ENCODE measurements around the gene NLRP1.

The NLRP1 gene

DNA sequence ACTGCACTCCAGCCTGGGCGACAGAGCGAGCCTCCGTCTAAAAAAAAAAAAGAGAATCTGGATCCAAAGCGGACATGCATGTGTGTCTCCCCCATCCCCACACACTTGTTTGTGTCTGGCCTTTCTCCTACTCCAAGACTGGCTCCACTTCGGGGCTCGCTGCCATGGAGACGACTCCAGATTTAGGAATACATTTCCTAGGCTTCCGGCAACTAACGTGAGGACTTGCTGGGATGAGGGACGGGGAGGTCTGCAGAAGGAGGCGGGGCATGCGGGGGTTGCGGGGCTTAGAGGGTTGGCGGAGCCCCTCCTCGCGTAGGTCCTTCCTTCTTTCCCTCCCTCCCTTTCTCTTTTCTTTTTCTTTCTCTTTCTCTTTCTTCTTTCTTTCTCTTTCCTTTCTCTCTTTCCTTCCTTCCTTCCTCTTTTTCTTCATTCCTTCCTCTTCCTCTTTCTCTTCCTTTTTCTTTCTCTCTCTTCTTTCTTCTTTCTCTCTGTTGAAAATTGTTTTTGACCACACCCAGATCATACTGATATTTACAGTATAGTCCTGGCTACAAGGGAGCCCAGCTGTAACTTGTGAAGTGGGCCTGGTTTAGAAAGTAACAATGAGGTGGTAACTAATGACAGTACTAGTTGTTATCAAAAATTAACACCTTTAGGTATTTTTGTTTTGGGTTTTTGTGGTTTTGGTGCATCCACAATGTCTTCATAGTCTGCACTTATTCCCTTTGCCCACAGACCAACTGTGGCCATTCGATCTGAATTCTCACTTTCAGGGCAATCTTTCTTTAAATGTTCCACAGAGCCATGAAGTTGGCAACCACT, 72.7 kb downstream of the NLRP1 start:
- FAIRE-seq = no peak

DNA sequence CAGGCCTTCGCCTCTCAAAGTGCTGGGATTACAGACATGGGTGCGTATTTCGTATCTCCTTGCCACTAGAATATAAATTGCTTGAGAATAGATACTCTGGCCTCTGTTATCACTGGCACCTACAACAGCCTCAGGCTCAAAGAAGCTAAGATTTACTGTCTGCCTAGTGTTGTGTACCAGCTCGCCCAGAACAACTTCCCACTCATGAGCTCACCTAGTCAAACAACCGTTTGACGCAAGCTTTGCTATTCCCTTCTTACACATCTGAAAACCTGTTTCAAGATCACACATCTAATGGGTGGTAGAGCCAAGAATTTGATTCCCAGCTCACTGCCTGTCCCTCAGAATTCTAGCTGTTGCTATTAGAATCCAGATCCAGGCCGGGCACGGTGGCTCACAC, 73.5 kb downstream of the NLRP1 start:
- no peak for FAIRE-seq

DNA sequence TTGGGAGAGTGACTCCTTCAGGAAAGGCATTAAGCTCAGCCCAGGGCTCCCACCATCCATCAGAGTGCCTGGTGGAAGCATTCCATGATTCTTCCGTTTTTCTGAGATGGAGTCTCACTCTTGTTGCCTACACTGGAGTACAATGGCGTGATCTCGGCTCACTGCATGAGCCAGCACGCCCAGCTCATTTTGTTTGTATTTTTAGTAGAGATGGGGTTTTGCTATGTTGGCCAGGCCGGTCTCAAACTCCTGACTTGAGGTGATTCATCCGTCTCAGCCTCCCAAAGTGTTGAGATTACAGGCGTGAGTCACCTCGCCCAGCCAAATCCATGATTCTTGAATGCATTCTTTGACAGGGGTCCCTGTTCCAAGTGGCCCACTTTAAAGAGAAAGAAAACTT, 74.8 kb downstream of the NLRP1 start:
- FAIRE-seq = no peak

DNA sequence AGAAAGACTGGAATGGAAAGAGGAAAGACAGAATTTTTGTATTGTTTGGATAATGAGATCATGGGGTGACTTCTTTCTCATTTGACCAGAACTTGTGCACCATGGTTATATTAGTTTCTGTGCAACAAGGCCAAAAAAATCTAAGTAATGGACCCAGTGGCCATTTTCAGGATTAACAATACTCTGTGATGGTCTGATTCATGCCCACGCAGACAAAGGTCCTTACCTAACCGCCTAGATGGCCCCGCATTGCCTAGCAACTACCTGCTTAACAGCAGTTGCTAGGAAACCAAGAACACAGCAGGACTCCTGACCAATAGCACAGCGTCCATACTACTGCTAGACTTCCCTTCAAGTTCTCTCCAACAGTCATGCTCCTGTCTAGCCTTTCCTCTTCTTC, 75.5 kb downstream of the NLRP1 start:
- FAIRE-seq = no peak

DNA sequence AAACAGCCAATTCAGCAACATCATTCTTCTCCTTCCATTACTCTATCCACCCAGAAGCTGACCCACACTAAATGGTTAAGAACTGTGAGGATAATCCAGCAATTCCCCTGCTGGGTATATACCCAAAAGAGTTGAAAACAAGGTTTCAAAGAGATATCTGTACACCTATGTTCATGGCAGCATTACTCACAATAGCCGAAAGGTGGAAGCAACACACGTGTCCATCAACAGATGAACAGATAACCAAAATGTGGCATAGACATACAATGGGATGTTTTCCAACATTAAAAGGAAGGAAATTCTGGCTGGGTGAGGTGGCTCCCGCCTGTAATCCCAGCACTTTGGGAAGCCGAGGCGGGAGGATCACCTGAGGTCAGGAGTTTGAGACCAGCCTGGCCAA, 78.0 kb downstream of the NLRP1 start:
- FAIRE-seq = no peak

DNA sequence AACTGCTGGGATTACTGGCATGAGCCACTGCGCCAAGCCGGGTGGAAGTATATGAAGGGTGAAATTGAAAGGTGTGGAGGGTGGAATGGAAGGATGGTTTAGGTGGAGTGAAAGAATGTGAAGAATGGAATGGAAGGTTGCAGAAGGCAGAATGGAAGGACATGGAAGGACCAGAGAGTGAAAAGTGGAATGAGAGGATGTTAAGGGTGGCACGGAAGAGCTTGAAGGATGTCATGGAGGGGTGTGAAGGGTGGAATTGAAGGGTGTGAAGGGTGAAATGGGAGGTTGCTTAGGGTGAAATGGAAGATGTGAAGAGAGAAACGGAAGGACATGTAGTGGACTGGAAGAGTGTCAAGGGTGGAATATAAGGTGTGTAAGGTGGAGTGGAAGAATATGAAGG, 81.8 kb downstream of the NLRP1 start:
- FAIRE-seq = no peak

DNA sequence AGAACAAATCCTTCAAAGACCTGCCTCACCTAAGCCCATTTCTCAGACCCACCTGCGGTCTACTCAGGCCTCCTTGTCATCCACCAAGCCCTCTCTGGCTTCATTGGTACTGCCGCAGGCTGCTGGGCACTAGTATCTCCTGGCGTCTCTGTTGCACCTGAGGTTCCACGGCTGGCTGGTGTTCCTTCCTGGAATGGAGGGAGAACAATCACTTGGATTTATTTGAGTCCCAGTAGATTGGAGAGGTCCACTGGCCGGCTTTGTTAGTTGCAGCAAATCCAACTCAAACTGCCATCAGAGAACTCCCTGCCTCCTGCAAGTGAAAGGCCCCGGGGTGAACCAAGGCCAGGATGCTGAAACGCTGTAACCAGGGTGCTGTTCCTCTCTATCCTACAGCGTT, 82.6 kb downstream of the NLRP1 start:
- no peak for FAIRE-seq

DNA sequence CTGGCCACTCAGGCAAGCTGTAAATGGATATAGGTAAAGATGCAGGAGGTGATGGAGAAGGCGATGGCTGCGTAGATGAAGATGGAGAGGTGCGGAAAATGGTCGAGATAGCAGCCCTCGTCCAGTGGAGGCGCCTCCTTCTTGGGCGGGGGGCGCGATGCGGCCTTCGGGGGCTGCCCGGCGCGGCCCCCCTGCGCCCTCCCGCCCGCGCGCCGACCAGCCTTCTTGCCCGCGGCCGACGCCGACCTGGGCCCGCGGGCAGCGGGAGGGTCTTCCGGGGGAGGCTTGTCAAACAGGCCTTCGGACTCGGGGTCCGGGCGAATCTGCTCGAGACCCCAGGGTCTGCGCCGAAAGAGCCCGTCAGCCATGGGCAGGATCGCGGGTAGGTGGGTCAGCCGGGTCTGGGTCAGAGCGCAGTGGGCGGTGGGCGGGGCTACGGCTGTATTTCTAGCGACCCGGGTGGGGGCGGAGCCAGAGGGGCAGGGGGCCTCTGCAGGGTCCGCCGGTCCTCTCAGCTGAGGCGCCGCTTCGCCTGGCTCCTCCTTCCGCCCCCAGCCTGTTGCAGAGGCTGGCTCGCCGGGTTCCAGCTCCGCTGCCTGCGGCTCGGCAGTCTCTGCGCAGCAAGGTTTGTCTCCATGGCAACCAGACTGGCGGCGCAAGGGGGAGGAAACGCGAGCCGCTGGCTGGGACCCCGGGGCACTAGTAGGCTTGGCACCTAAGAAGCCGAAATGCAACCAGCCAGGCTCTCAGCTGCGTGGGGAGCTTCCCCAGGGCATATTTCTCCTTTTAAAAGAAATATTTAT, 83.5 kb downstream of the NLRP1 start:
- no peak for FAIRE-seq

DNA sequence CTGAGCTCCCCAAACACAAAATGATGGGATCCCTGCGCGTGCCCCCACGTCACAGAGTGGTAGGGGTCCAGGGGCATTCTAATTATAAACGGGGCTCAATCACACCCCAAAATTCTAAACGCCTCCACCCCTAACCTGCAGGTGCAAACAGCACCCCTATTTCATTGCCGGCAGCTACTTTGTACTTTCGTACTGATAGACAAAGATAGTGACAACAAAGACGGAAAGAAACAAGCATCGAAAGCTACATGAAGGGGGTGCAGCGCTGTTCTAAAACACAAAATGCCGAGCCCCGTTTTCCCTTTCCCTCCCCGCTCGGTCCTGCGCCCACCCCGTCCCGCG, 84.1 kb downstream of the NLRP1 start:
- no peak for FAIRE-seq

DNA sequence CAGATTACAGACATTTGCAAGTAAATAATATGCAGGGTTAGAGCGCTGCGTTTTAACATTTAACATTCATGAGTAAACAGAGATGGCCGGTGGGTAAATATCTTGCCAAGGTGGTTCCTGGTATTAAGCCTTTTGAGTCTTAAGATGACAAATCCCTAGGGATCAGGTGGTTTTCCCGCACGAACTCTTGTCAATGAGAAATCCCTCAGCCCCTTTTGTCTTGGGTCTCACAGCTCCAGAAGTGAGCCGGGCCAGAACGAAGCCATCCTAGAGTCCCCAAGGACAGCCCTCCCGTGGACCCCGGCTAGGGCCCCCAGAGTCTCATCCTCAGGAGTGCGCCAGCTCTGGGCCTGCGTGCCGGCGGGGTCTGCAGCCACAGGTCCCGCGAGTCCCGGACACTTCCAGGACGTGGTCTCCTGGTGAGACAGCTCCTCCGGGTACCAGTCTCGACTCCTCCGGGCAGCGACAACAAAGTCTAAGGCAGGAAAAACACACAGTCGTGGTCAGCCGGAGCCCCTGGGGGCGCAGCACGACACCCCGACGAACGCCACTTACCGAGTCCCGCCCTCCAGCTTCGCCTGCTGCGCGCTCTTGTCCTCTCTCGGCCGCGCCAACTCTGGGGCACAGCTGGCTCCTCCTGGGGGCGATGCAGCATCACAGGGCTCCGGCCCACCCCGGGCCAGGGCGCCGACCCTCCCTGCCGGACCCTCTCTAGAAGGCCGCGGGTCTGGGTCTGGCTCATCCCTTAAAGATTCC, 84.7 kb downstream of the NLRP1 start:
- FAIRE-seq = no peak

DNA sequence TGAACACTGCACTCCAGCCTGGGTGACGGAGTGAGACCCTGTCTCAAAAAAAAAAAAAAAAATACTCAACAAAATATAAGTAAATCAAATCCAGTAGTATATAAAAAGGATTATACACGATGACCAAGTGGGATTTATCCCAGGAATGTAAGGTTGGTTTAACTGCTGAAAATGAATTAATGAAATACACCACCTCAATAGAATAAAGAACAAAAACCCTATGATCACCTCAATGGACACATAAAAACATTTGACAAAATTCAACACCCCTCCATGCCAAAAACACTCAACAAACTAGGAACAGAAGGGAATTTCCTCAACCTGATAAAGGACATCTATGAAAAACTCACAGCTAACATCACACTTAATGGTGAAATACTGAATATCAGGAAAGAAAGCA, 91.3 kb downstream of the NLRP1 start:
- no peak for FAIRE-seq

DNA sequence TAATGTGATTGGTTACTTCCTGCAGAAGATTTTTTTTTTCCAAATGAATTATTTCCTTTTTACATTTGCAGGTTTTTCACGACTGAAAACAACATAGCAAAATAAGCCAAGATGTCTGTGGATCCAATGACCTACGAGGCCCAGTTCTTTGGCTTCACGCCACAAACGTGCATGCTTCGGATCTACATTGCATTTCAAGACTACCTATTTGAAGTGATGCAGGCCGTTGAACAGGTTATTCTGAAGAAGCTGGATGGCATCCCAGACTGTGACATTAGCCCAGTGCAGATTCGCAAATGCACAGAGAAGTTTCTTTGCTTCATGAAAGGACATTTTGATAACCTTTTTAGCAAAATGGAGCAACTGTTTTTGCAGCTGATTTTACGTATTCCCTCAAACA, 95.6 kb downstream of the NLRP1 start:
- FAIRE-seq = no peak

DNA sequence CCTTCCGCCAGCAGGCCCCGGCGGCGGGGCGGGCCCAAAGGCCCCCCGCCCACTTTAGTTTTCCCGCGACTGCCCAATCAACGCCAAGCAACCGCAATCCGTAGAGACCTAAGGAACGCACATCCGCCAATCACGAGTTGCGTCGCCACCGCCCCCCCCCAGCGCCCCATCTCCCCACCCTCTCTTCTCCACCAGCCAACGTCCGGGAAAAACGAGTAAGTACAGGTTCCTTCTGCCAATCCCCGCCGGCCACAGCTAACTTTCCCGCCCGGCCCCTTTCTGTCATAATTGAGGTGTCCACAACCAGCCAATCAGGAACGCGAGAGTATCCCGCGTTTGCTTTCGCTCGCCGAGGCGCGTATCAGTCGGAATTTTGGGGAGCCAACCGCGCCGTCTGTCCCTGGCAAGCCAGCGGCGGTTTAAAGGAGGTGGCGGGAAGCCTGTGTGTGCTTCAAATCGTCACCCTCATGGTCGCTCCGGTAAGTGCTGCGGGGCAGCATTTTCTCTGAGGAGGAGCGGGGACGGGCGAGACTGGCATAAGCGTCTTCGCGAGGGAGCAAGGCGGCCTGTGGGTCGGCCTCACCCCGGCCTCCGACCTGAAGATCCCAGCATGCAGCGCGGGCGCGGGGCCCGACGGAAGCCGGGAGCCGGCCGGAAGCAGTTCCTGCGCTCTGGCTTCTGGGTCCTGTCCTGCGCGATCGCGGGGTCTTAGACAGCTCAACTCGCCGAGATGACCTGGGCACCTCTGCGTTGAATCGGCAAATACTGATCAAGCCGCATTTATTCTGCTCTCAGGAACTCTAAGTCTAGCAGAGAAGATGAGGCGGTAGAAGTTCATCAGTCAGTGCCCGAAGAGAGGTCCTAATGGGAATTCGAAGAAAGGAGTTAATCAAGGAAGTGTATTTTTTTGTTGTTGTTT, 97.8 kb downstream of the NLRP1 start, which contains the start of gene MIS12:
Gene MIS12 (plus strand): TSS at position 361 of the 919 bp plus-strand sequence. CDS start 2,297 bp downstream, outside the sequence.
- peak; percentile 90 for FAIRE-seq

DNA sequence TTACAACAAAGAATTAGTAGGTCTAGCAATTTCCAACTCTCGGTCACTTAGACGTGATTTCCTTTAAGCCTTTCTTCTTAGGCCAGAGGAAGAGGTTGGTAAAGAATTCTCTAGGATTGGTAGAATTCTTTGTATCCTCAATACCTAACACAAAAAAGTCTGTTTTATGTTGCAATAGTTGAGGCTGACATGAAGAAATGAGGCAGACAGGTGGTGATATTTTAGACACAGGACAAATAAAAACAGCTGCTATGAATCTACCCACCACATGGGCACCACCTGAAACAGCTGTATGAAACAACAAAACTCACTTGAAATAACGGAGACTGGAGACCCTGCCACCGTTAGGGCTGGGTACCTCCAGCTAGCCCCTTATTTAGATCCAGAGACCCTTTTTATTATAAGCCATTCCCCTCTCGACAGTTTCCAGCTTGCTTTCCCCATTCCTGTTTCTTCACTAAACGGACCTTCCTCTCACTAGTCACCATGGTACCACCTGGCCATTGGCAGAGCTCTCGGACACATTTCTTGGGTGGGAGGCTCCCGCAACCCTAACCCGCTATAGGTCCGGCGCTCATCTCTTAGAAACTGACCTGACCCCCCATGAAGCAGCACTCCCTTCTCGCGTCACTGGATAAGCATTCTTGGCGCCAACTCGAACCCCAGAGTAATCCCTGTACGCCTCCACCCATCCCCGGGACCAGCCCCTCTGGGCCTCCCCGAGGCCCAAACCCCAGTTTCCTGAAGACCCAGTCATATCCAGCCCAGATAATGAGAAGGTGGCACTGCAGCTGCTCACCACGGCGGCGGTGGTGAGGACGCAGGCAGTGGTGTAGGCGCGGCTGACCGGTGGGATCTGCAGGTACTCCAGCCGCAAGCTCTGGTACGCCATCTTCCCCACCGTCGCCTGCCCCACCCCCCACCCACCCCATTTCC, 98.8 kb downstream of the NLRP1 start, which contains the start of gene DERL2:
Gene DERL2 (minus strand): TSS at position 909 of the 936 bp plus-strand sequence. CDS start 17 bp downstream, at position 892.
- FAIRE-seq = no peak

DNA sequence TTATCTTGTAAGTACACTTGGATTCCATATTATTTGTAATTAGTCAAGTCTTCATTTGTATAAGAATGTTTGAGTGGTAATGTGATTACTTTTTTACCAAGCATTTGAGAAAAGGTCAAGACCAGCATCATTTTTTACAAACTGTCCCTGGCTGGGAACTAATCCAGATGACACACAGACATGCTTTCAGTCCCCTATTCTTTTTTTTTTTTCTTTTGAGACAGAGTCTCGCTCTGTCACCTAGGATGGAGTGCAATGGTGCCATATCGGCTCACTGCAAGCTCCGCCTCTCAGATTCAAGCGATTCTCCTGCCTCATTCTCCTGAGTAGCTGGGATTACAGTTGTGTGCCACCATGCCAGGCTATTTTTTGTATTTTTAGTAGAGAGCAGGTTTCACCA, 102.9 kb downstream of the NLRP1 start:
- FAIRE-seq = no peak

DNA sequence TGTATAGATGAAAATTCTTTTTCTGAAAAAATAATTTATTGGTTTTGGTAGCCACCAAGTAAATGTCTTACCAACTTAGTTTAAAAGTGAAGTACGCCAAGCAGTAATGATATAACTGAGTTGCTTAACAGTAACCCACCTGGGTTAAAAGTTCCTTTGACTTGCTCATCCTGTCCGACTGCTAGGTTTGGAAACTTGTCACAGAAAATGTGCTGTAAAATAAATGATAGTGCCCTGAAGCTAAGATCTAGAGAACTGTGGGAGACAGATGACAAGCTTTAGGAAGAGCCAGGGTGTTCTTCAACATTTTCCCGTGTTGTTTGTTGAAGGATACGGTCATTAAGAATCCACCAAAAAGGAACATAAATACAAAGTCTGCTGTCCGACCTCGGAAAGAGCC, 103.3 kb downstream of the NLRP1 start:
- FAIRE-seq = no peak

DNA sequence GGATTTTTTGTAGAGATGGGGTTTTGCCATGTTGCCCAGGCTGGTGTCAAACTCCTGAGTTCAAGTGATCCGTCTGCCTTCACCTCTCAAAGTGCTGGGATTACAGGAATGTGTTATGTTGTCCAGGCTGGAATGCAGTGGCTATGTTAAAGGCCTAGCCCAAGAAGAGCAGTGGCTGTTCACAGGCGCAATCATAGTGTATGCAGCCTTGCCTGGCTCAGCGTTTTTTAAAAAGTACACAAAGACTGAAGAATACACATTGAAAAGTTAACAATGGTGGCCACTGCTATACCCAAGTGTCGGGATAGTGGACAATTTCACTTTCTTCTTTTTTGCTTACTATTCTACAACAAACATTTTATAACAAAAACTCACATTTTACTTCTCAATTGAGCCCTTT, 105.3 kb downstream of the NLRP1 start:
- no peak for FAIRE-seq

DNA sequence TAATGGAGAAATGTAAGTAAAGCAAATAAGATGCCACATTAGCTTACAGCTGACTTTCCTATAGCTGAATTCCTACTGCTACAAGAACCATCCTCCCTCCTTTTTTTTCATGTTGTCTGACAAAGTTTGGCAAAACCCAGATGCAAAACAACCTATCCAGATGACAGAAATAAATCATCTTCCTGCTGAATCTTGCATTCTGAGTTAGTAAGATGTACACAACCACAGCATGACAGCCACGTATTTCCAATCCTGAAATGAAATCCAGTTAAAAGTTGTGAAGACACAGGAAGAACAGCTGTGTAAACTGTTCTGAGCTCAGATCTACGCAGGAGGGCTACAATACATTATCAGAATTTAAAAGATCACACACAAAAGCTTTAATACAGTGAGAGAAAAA, 110.4 kb downstream of the NLRP1 start:
- no peak for FAIRE-seq

DNA sequence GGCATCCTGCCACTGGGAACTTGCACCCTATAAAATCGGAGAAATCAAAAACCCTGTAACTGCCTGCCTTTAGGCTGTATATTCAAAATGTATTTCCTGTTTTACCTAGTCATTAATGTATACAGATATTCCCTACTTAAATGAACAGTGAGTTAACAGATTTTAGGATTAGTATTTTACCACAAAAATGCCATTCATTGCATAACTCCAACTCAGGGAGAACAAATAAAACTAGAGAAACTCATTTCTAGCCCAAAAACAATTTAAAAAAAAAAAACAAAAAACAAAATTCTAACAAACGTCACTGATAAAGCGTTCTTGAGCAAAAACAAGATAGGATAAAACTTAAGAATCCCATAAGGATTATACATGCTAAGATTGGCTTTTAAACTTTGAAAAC, 111.8 kb downstream of the NLRP1 start:
- peak; percentile 27 for FAIRE-seq

DNA sequence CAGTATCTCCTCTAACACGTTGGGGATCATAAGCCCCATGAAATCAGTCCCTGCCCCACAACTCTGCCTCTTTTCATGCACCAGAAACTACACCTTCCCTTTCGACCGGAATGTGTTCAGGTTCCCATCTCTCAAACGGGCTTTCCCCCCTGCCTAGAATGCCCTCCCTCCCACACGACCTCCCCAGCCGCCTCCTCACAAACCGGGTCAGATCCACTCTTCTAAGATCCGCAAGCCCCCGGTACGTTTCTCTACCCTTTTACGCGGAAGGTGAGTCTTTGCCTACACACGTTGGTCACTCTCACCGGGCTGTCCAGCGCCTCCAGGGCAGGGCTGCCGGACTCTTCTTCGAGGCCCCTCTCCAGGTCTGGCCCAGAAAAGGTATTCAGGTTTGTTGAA, 116.2 kb downstream of the NLRP1 start:
- FAIRE-seq = no peak

DNA sequence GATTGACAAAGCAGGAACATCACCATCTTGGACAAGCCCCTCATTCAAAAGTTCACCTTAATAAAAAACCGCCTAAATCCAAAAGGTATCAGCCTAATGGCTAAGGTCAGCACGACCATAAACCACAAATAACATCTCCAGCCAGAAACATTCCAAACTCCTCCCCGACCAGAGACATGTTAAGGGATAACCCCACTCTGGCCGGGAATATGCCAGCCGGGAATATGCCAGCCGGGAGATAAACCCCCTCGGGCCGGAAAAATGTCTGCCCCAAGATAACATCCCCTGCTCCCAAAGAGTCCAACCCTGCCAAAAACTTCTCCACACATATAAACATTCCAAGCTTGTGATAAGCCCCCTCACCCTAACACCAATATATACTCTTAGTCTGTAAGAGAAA, 116.9 kb downstream of the NLRP1 start:
- no peak for FAIRE-seq

Data from G401.6 (cell line).